Activated T-cell treated with anti-CD3 and anti-CD28 coated beads, Interleukin-2, amount 50 U/mL, for 72 hours (primary cell): ENCODE data around the gene ST3GAL6. TPM values are rescaled to one million over a fixed set of nuclear protein-coding genes. Genes with fewer than 3 reads are reported as not detected.
A peak's percentile ranks its signal among the peaks of the same experiment; 100 is the strongest.

Experiments
- ATAC-seq, 2 donors: fragments of 150-1000 bp; cut with Tn5 transposase; replicated peaks in 1 of 2; 2 replicates each; pipeline ENCODE4 v1.10.0; 2021; ENCODE audit warnings: moderate library complexity in 2 of 2, mild to moderate bottlenecking in 1 of 2
- DNase-seq, 2 donors: peaks; one replicate each; pipeline ENCODE4 v3.0.0; 2021 to 2022; ENCODE audit warnings: mixed read lengths in 1 of 2
- H3K27ac Mint-ChIP-seq: one replicate; pipeline ENCODE4 v1.8.0; 2022; ENCODE audit warnings: mild to moderate bottlenecking, moderate library complexity, mixed read lengths
- H3K27me3 Mint-ChIP-seq: one replicate; pipeline ENCODE4 v1.8.0; 2022; ENCODE audit warnings: low read depth, mixed read lengths
- H3K36me3 Mint-ChIP-seq, 2 donors: one replicate each; pipeline ENCODE4 v1.8.0; 2022; ENCODE audit warnings: mixed read lengths in 2 of 2, mild to moderate bottlenecking in 1 of 2; ENCODE audit not compliant: insufficient read depth in 2 of 2
- H3K4me1 Mint-ChIP-seq: one replicate; pipeline ENCODE4 v1.8.0; 2022; ENCODE audit warnings: low read depth, mixed read lengths
- H3K4me3 Mint-ChIP-seq, 2 donors: one replicate each; pipeline ENCODE4 v1.8.0; 2022; ENCODE audit warnings: mild to moderate bottlenecking in 2 of 2, mixed read lengths in 2 of 2, moderate library complexity in 2 of 2
- H3K9me3 Mint-ChIP-seq, 2 donors: one replicate each; pipeline ENCODE4 v1.8.0; 2022; ENCODE audit warnings: mixed read lengths in 2 of 2
- total RNA-seq, 2 donors: library from RNA; stranded (reverse); gene quantifications; one replicate each; pipeline ENCODE4 v1.2.3, GENCODE V29; 2022

Gene ST3GAL6
- total RNA-seq, 2 donors from 2014 or later: 0.07 to 1.5 TPM

DNA sequence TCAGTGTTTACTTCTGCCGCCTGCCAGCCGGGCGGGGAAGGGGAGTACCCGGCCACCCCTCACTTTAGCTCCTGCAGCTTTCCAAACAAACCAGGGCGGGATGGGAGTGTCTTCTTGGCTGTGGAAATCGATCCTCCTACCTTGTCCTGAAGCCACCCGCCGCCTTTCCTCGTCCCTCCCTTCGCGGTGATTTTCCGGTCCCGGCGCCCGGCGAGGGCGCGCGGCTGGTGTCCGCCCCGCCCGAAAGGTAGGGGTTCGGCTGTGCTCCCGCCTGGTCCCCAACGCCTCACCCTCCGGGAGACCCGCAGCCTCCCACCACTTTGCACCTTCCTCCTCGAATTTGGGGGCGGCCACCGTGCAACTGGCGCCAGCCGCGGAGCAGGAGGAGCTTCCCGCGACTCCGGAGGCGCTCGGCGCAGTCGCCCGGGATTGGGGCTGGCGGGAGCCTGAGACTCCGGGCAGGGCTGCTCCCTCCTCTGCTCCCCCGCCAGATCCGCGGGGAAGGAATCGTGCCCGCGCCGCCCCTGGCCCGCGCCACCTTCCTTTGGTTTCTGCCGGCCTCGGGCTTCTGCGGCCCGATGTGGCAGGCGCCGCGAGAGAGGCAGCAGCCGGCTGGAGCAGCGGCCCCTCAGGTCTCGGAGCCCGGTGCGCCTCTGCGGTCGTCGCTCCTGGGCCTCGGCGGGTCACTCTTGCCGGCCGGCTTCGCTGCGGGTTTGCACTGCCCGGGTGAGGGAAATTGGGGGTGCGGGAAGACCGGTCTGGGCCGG lies 30.7 kb upstream of the ST3GAL6 start:
- Mint-ChIP-seq H3K9me3 (no peaks in the 10 kb centered on the region), H3K27ac (no peak overlapping the region), H3K4me3 (peak overlapping the region; percentile 85 to 91), H3K27me3 (peaks cover 53% of the 10 kb centered on the region), H3K36me3 (no peaks in the 10 kb centered on the region), H3K4me1 (peaks cover 16% of the 10 kb centered on the region)
- peak; percentile 61 to 66 for ATAC-seq
- peak; percentile 17 to 18 for DNase-seq

DNA sequence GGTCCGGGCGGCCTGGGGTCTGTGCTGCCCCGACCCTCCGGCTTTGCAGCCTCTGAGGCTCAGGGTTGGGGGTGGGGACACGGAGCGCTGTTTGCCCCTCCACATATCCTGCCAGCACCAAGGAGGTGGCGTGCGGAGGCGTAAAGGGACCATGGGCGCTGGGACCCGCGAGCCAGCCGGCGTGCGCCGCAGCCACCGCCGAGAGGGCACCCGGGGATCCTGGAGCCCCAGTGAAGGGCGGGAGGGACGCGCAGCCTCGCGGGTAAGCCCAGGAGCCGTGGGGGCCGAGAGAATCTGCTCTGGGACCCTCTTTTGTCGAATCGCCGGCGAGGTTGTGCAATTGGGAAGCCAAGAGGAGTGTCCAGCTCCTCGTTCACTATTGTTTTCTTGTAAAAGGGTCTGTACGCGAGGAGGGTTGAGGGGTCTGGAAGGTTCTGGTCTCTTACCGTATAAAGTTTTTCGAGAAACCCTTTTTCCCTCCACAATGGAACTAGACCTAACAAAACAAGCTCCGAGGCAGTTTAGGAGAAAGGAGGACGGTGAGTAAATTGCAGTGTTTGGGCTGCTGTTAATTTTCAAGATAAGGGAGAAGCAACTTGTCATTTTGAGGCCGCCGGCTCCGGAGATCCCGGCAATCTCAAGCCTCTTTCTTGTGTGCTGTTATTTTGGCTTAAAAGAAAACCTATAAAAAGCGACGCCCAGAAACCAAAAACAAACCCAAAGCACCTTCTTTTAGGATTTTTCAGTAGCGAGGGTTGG lies 29.9 kb upstream of the ST3GAL6 start:
- Mint-ChIP-seq H3K27ac (no peak overlapping the region), H3K9me3 (no peaks in the 10 kb centered on the region), H3K4me3 (peak overlapping the region; percentile 85 to 91), H3K4me1 (peaks cover 16% of the 10 kb centered on the region), H3K36me3 (no peaks in the 10 kb centered on the region), H3K27me3 (peaks cover 57% of the 10 kb centered on the region)
- DNase-seq: peak; percentile 22 to 33
- ATAC-seq: peak; percentile 46 to 58

DNA sequence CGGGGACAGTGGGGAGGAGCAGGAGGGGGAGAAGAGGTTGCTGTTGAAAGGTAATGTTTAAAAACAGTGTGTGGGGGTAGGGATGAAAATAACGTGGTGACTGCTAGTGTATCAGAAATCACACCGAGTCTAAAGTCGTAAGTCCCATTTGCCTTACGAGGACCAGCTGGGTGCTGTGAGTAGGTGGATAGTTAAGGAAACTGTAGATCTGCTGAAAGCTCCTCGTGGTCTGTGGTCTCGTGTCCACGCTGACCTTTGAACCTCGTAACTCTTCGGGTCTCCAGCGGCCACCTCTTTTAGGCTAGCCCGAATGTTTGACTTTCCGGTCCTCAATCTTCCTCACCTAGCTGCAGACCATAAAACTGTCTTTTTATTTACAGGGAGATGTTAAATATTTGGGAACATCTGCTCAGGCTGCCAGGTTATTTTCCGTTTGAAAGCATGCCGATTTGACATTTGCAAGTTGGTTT lies 29.3 kb upstream of the ST3GAL6 start:
- no peak for DNase-seq
- peaks cover 63% of the 10 kb centered on the region for H3K27me3 Mint-ChIP-seq

DNA sequence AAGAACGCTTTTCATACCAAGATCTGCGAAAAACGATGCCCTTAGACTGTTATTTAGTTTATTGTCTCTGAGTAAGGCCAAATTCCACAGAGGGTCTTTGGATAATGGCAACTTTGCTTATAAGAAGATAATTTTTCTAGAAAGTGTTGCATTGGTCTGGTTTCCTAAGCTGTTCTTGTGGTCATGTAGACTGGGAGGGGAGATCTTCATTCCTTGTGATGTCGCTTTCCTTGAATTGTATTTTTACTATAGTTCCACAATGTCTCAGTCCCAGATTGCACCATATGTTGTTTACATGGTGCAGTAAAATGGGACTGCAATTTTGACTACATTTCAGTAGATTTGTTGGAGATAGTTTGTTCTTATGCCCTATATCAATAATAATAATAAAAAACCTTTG lies 28.8 kb upstream of the ST3GAL6 start:
- Mint-ChIP-seq H3K4me3 (peak overlapping the region; percentile 85 to 91), H3K27me3 (peaks cover 68% of the 10 kb centered on the region), H3K36me3 (no peaks in the 10 kb centered on the region), H3K4me1 (peaks cover 16% of the 10 kb centered on the region), H3K9me3 (no peaks in the 10 kb centered on the region), H3K27ac (no peak overlapping the region)
- DNase-seq (no peak), ATAC-seq (no peak)

More for the DNA sequence above, 29.3 kb upstream of the ST3GAL6 start:
- Mint-ChIP-seq H3K9me3 (no peaks in the 10 kb centered on the region), H3K27ac (no peak overlapping the region), H3K36me3 (no peaks in the 10 kb centered on the region), H3K4me3 (peak overlapping the region; percentile 85 to 91), H3K4me1 (peaks cover 16% of the 10 kb centered on the region)
- ATAC-seq: no peak

DNA sequence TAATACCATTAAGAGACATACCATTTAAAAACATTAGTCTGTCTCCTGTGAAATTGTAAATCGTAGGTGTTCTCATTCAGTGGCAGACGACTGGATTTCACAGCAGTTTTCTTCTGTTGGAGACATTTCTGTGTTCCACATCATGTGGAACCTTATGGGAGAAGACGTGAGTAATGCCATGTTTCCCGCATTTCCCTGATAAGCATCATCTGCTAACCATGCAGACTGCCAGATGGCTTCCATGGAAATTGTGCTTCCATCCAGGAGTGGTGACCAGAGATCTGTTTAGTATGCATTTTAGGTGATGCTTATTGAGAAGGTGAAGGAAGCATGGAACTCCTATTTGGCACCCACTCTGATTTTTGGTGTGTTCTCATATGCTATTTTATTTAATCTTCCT lies 28.4 kb upstream of the ST3GAL6 start:
- no peak overlapping the region for H3K27ac Mint-ChIP-seq
- no peak overlapping the region for H3K4me3 Mint-ChIP-seq
- no peak for DNase-seq
- no peak for ATAC-seq
- H3K27me3 Mint-ChIP-seq: peaks cover 69% of the 10 kb centered on the region
- no peaks in the 10 kb centered on the region for H3K9me3 Mint-ChIP-seq
- H3K36me3 Mint-ChIP-seq: no peaks in the 10 kb centered on the region
- peaks cover 16% of the 10 kb centered on the region for H3K4me1 Mint-ChIP-seq

DNA sequence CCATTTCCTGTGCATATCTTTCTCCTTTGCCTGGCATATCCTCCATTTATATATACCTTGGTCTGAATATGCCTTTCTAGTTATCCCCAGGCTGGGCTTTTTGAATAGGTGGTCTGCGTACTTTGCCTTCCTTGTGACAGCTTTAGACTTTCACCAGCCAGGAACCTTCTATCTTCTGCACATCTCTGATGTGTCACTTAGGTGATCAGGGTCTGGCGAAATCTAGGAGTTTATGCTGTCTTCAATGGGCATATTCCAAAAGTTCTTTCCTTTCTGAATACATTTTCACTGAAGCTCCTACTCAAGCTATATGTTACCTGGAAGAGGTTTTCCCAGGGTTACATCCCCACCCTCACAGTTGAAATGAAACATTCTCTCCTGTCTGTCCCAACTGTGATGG lies 27.8 kb upstream of the ST3GAL6 start:
- peaks cover 69% of the 10 kb centered on the region for H3K27me3 Mint-ChIP-seq
- H3K4me1 Mint-ChIP-seq: peaks cover 16% of the 10 kb centered on the region
- H3K4me3 Mint-ChIP-seq: no peak overlapping the region
- H3K9me3 Mint-ChIP-seq: no peaks in the 10 kb centered on the region
- ATAC-seq (no peak), DNase-seq (no peak)
- H3K36me3 Mint-ChIP-seq: no peaks in the 10 kb centered on the region
- H3K27ac Mint-ChIP-seq: no peak overlapping the region

GRCh38 chr3:98735761-98736269 lies 27.3 kb upstream of the ST3GAL6 start:
- peaks cover 63% of the 10 kb centered on the region for H3K27me3 Mint-ChIP-seq
- H3K4me1 Mint-ChIP-seq: peaks cover 11% of the 10 kb centered on the region
- H3K9me3 Mint-ChIP-seq: no peaks in the 10 kb centered on the region
- DNase-seq (no peak), ATAC-seq (no peak)
- H3K4me3 Mint-ChIP-seq: no peak overlapping the region
- no peak overlapping the region for H3K27ac Mint-ChIP-seq
- no peaks in the 10 kb centered on the region for H3K36me3 Mint-ChIP-seq

- ATAC-seq (no peak), DNase-seq (no peak)
- Mint-ChIP-seq H3K36me3 (no peaks in the 10 kb centered on the region), H3K27ac (no peak overlapping the region), H3K4me1 (peaks cover 11% of the 10 kb centered on the region), H3K4me3 (no peak overlapping the region), H3K9me3 (no peaks in the 10 kb centered on the region), H3K27me3 (peaks cover 61% of the 10 kb centered on the region)
Measured at GRCh38 chr3:98737301-98737700, 25.8 kb upstream of the ST3GAL6 start.

GRCh38 chr3:98739266-98739665 lies 23.9 kb upstream of the ST3GAL6 start:
- Mint-ChIP-seq H3K36me3 (no peaks in the 10 kb centered on the region), H3K27ac (no peak overlapping the region), H3K4me3 (no peak overlapping the region), H3K27me3 (peaks cover 49% of the 10 kb centered on the region), H3K4me1 (no peaks in the 10 kb centered on the region), H3K9me3 (no peaks in the 10 kb centered on the region)
- DNase-seq (no peak), ATAC-seq (no peak)

DNA sequence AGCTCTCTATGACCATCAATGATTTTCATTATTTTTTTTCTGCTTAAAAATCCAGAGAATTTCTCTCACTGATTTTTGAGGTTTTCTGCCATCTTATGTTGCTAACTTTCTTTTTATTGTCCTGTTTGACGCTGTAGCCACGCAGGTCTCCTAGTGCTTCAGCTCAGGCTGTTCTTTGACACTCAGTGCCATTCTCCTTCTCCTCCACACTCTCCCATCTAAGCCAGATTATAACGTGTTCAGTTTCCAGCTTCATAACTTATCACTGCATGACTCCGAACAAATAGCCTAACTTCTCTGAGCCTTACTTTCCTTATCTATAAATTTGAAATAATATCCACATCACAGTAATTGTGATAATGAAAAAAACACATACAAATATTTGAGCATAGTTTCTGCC lies 22.8 kb upstream of the ST3GAL6 start:
- no peaks in the 10 kb centered on the region for H3K36me3 Mint-ChIP-seq
- ATAC-seq (no peak), DNase-seq (no peak)
- H3K27ac Mint-ChIP-seq: no peak overlapping the region
- no peaks in the 10 kb centered on the region for H3K9me3 Mint-ChIP-seq
- H3K4me1 Mint-ChIP-seq: no peaks in the 10 kb centered on the region
- H3K27me3 Mint-ChIP-seq: peaks cover 38% of the 10 kb centered on the region
- no peak overlapping the region for H3K4me3 Mint-ChIP-seq

DNA sequence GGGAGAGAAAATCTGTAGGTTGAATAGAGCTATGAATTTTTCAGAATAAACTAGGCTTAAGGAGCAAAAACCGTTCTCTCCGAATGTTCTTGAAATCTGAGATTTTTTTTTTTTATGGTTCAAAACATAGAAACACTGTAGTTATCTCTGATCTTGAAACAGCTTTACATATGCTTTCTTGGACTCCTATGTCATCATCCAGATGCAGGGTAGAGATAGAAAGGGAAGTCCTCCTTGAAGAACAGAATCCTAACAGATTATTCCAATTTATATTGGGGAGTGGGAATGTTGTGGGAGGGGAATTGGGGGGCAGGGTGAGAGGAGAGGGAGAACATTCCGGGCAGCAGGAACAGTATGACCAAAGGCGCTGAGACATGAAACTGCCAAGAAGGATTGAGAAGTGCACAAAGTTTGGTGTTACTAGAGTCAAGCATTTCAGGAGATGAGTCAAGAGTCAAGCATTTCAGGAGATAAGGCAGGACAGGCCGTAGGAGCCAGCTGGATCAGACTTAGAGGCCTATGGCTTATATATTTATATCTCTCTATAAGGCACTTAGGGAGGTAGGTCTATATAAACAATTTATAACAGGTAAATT lies 21.9 kb upstream of the ST3GAL6 start:
- Mint-ChIP-seq H3K27me3 (peaks cover 29% of the 10 kb centered on the region), H3K9me3 (no peaks in the 10 kb centered on the region), H3K36me3 (no peaks in the 10 kb centered on the region), H3K4me1 (no peaks in the 10 kb centered on the region), H3K27ac (no peak overlapping the region), H3K4me3 (no peak overlapping the region)
- no peak for ATAC-seq
- DNase-seq: no peak

DNA sequence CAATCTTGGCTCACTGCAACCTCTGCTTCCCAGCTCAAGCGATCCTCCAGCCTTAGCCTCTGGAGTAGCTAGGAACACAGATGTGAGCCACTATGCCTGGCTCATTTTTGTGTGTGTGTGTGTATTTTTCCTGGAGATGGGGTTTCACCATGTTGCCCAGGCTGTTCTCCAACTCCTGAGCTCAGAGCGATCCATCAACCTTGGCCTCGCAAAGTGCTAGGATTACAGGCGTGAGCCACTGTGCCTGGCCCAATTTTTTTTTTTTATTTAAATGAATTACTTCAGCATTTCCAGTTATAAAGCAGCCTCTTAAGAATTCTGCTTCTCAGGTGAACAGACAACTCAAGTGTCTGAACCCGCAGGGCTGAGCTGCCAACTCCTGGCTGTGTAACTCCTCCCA lies 20.1 kb upstream of the ST3GAL6 start:
- Mint-ChIP-seq H3K4me3 (no peak overlapping the region), H3K4me1 (no peaks in the 10 kb centered on the region), H3K27ac (no peak overlapping the region), H3K9me3 (no peaks in the 10 kb centered on the region), H3K27me3 (peaks cover 13% of the 10 kb centered on the region), H3K36me3 (no peaks in the 10 kb centered on the region)
- ATAC-seq: no peak
- no peak for DNase-seq

DNA sequence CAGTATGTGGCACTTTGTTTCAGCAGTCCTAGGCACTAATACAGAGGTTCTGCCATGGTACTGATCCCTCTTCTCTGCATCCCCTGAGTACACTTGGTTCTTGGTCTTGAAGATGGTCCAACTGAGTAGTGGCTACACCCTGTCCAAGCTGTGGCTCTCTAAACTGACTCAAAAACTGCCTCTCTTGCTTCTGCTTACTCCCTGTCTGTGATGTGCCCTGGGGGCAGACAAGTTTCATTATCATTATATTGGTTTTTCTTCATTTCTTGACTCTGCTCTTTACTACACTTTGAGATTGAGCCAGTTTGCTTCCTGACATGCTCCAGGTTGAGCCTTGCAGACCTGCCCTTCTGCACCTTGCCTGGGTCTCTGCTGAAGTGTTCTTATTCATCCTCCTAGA lies 18.9 kb upstream of the ST3GAL6 start:
- no peak for DNase-seq
- no peaks in the 10 kb centered on the region for H3K4me1 Mint-ChIP-seq
- no peak overlapping the region for H3K4me3 Mint-ChIP-seq
- no peaks in the 10 kb centered on the region for H3K9me3 Mint-ChIP-seq
- peaks cover 7% of the 10 kb centered on the region for H3K27me3 Mint-ChIP-seq
- no peaks in the 10 kb centered on the region for H3K36me3 Mint-ChIP-seq
- ATAC-seq: no peak
- no peak overlapping the region for H3K27ac Mint-ChIP-seq
